NT2/D1 (cell line): ENCODE results near the gene TRIM32.
"Not testable (repeated sequence)": the region's sequence is repeated elsewhere in the genome, so short reads cannot be mapped to it uniquely, and the experiment has no call there.

Experiments
- SUZ12 ChIP-seq: IDR thresholded peaks from 2 replicates; pipeline ENCODE4 v1.6.1; 2011; ENCODE audit not compliant: insufficient read length, insufficient read depth; ENCODE audit errors: extremely low read depth
- ZNF274 ChIP-seq: IDR thresholded peaks from 2 replicates; pipeline ENCODE4 v1.6.1; 2011; ENCODE audit warnings: mild to moderate bottlenecking, low read depth, low read length

GRCh38 chr9:116690805-116691204 is 3.7 kb downstream of the TRIM32 start:
- not testable (repeated sequence) for TF ChIP-seq ZNF274, SUZ12
